NCI-H2227 (cell line): ENCODE data around the gene CXorf38.
"Not testable (repeated sequence)": the region's sequence is repeated elsewhere in the genome, so short reads cannot be mapped to it uniquely, and the experiment has no call there.

Experiments
- DNase-seq: peaks from one replicate; lab custom pipeline; 2025; ENCODE audit not compliant: unreplicated experiment; lab: John Stamatoyannopoulos, UW

CXorf38 gene

DNA sequence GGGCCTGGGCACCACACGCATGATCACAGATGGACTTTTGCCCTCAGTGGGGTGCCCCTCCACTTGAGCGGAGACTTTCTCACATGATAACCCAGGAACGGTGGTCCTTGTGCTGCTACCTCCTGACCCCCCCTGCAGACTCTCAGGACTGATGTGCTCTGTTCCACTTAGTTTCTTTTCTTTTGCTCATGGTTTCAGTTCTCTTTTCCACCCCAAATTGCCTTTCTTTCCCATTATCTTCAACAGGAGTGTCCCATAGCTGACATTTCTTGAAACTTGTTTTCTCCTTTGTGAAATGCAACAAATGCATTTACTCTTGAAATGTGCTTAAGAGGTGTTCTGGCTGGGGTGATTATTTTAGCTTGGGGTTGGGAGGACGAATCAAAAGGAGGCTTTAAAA, 15.2 kb downstream of the CXorf38 start:
- no peak for DNase-seq

DNA sequence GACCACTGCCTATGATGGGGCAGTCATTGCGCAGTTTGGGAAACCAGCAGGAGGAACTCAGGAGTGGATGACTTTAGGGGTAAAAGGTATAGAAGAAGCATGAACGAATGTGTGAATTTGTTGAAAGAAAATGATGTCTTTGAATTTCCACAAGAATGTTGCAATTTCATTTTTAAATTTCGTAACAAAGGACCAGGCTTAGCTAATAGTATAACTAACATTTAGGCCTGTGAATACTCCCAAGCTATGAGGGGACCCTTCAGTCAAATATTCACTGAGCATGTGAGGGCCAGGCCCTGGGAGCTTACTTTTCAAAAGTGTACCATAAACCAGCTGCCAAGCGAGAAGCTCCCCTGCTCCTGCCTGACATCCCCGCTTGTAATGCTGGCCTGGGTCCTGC, 18.9 kb downstream of the CXorf38 start:
- no peak for DNase-seq

DNA sequence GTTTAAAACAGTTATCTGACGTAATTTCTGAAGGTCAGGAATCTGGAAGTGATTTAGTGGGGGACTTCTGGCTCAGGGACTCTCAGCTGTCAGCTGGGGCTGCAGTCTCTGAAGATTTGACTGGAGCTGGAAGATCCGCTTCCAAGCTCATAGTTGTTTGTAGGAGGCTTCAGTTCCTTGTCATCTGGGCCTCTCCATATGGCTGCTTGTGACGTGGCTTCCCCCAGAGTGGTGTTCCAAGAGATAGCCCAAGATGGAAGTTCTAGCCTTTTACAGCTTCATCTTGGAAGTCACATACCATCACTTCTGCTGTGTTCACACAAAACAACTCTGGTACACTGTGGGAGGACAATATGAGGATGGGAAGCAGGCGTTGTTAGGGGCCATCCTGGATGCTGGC, 22.1 kb downstream of the CXorf38 start:
- DNase-seq: no peak

DNA sequence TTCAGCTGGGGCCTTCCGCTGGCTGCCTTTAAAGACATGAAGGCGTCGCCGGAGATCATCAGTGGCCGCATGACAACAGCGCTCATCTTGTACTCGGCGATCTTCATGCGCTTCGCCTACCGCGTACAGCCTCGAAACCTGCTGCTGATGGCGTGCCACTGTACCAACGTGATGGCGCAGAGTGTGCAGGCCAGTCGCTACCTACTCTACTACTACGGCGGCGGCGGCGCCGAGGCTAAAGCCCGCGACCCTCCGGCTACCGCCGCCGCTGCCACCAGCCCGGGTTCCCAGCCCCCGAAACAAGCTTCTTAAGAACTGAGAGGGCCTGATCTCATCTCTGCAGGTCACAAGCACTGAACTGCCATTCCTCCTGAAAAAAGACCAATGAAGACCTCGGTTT, 23.7 kb downstream of the CXorf38 start:
- DNase-seq: no peak

DNA sequence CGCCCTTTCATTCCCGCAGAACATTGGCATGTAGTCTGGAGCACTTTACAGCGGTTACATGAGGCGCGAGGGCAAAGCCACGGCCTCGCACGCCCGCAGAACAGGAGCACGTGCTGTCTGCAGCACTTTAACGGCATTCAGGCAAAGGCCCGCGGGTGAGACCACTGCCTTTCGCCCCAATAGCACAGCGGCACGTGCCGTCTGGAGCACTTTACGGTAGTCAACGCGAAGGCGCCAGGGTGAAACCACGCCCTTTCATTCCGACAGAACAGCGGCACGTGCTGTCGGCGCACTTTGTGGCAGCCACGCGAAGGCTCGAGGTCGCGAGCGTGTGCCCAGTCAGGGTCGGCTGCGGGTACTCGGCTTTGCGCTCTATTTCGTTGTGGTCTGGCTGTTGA, 24.2 kb downstream of the CXorf38 start, which contains the start of gene MPC1L:
MPC1L (plus strand) TSS at position 290 of the 398 bp plus-strand sequence. CDS start 138 bp downstream, outside the sequence.
- no peak for DNase-seq

DNA sequence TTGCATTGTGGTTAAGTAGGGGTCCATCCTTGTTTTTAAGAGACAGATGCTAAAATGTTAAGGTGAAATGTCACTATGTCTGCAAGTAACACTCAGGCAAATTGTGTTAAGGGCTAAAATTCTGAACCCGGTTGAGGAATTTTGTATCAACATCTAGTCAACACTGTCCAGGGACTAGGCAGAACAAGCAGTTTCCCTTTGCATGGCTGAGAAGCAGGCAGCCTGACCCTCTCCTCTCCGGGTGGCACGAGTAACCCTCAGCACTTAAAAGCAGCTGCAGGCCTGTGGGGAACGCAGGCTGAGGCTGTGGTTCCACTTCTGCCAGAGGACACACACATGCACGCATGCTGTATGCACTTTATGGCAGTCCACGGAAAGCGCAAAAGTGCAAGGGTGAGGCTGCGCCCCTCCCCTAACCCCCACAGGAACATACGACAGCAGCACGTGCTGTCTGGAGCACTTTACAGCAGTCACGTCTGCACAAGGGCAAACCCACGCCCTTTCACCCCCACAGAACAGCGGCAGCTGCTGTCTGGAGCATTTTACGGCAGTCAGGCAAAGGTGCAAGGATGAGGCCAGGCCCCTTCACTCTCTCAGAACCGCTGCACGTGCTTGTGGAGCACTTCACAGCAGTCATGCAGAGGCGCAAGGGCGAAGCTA, 24.8 kb downstream of the CXorf38 start:
- no peak for DNase-seq

DNA sequence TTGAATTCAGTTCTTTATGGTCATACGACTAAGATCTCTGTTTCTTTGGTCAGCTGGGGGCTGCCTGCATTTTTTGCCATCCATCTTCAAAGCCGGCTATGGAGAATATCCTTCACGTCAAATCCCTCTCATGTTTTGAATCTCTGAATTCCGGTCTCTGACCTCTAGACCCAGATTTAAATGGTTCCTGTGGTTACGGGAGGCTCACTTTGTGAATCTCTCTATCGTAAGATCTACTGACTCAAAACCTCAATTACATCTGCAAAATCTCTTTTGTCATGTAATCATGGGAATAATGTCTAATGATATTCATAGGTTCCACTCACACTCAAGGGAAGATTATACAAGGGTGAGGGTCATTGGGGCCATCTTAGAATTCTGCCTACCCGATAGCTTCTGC, 29.8 kb downstream of the CXorf38 start:
- DNase-seq: peak; percentile 32

DNA sequence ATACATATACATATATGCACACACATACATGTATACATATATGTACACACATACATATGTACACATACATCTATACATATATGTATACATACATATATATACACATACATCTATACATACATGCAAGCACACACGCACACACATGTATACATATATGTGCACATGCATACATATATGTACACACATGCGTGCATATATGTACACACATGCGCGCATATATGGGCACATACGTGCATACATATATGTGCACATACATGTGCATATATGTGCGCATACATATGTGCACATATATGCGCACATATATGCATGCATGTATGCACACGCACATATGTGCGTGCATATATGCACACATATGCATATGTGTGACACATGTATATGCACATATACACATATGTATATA, 31.4 kb downstream of the CXorf38 start:
- DNase-seq: no peak

DNA sequence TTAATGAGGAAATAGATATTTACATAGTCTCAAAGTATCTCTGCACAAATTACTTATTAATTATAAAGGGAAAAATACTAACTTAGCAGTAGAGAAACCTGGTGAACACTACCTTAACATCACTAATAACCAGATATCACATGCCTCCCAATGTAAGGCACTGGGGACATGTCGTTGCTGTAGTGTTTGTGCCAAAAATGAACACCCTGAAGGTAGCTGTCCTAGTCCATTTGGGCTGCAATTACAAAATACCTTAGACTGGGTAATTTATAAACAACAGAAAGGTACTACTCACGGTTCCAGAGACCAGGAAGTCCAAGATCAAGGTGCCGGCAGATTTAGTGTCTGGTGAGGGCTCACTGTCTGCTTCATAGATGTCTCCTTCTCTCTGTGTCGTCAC, 34.9 kb downstream of the CXorf38 start:
- DNase-seq: no peak

DNA sequence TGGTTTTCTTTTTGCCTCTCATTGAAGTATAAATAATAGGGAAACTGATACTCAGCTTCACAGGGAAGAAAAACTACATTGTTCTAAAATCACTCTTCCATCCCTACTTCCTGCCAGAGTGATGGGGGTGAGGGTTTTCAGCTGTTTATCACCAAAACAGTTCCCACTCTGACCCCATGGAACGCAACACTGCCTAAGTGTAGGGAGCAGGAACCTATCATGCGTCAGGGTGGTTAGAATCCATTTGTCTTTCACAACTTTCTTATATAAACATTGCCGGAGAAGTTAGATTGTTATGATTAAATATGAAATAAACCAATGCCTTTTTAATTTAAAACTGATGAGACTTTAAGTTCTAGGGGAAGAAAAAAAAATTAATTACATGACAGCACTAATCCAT, 40.0 kb downstream of the CXorf38 start:
- DNase-seq: no peak

DNA sequence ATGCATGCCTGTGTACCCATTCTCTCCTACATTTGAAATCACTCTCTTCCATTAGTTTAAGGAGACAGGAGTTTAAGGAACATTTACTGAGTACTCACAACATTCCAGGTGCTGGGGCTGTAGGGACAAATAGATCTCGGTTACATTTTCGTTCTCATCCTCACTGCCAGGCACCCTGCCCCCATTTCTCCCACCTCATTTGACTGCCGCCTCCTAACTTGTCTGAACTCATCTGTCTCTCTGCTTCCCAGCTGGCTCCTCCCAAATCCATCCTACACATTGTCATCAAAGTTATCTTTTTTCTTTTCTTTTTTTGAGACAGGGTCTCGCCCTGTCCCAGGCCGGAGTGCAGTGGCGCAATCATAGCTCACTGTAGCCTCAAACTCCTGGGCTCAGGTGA, 43.9 kb downstream of the CXorf38 start:
- no peak for DNase-seq

DNA sequence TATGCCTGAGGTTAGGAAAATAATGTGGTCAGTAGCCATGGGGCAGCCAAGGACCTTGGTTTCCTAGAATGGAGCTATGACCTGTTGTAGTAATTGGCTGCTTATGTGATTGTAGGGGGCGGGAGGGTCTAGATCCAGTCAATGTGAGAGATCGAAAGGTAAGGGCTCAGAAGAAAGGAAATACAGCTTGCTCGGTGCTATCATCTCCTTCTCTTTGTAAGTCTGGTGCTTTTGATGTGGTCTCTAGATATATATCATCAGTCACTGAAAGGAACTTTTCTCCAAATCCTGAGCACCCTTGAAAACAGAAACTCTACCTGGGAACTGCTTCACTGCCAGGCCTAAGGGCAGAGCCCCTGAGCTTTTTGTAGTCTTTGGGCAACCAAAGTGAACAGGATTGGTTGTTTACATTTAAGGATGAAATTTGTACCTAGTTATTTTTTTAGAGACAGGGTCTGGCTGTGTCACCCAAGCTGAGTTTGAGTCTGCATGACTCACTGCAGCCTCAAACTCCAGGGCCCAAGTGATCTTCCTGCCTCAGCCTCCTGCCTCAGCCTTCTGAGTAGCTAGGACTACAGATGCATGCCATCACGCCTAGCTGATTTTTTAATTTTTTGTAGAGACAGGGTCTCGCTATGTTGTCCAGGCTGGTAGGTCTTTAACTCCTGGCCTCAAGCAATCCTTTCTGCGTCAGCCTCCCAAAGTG, 57.6 kb downstream of the CXorf38 start:
- DNase-seq: not testable (repeated sequence)

DNA sequence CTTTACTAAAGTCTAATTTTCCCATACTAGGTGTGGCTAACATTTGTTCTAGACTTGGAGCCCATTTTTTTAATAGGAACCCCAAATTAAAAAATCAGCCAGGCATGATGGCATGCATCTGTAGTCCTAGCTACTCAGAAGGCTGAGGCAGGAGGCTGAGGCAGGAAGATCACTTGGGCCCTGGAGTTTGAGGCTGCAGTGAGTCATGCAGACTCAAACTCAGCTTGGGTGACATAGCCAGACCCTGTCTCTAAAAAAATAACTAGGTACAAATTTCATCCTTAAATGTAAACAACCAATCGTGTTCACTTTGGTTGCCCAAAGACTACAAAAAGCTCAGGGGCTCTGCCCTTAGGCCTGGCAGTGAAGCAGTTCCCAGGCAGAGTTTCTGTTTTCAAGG, 59.7 kb downstream of the CXorf38 start:
- not testable (repeated sequence) for DNase-seq

DNA sequence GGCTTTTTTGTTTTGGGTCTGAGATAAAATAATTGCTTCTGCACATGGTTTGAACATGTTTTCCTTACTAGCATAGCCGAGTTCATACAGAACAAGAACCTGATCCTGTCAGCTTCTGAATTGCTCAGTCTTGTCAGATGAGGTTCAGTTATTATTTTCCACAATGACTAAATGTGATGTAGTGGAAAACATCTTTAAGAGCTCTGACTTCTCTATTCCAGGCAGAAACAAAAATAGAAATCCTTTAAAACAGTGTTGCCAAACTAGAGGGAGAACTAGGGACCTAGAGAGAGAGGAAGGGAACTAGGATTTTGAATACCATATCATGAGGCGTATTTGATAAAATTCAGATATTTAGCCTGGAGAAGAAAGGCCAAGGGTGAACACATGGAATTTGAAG, 64.5 kb downstream of the CXorf38 start:
- DNase-seq: no peak

DNA sequence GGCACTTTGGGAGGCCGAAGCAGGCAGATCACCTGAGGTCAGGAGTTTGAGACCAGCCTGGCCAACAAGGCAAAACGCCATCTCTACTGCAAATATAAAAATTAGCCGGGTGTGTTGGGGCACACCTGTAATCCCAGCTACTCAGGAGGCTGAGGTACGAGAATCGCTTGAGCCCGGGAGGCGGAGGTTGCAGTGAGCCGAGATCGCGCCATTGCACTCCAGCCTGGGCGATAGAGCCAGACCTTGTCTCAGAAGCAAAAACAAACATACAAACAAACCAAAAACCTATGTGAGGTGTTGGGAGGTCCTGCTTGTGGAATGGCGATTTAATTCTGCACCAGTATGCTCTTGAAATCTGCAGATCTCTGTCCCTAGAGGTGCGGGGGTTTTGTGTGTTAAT, 65.2 kb downstream of the CXorf38 start:
- not testable (repeated sequence) for DNase-seq

DNA sequence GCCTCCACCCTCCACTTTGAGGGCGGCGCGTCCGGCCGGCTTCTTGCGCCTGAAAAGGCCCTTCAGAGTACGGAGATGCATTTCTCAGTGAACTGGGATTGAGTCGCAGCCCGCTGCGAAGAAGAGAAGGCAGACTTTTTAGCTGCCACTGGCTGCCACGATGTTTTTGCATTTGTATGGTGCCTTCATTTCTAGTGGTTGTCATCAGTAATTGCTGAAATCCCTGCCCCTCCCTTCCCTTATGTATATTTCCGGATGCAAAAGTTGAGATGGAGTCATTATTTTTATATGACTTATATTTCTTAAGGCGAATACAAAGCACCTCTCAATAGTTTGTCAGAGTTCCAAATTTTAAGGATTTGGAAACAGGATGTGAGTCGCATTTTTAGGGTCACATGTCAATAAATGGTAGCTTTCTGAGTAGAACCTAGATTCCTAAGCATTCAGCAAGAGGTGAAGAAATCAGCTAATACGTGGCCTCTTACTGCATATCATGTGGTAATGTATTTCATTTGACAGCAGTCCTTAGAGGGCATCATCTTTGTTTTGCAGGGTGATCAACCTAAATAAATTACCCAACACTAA, 65.9 kb downstream of the CXorf38 start:
- peak; percentile 43 for DNase-seq

DNA sequence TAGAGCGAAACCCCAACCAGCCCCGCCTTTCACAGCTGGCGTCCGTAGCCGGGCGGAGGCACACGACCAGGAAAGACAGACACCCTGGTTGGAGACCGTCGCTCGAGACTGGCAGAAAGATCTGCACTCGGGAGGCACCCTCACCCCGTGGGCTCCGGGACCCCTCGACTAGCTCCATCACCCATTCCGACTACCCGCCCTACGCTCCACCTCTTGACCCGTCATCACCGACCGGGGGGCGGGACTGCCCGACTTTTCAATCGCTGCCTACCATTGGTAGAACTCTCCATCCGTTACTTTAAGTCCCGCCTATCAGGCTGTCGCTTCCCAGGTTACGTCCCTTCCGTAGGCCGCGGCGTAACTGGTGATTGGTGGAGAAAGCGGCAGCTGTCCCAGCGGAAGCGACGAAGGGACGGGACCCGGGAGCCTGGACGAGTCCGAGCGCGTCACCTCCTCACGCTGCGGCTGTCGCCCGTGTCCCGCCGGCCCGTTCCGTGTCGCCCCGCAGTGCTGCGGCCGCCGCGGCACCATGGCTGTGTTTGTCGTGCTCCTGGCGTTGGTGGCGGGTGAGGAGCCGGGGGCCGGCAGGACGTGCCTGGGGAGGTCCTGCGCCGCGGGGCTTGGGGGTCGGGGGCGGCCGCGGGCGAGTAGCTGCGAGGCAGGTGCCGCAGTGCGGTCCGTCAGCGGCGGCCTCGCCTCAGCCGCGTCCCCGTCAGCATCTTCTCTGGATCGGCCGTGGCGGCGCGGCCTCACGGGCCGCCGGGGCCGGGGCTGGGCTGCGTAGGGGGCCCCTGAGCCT, 66.6 kb downstream of the CXorf38 start, which contains the start of gene ATP6AP2:
ATP6AP2 (plus strand) TSS at position 434 of the 799 bp plus-strand sequence; CDS start at position 530, 96 bp downstream.
- DNase-seq: peak; percentile 99

DNA sequence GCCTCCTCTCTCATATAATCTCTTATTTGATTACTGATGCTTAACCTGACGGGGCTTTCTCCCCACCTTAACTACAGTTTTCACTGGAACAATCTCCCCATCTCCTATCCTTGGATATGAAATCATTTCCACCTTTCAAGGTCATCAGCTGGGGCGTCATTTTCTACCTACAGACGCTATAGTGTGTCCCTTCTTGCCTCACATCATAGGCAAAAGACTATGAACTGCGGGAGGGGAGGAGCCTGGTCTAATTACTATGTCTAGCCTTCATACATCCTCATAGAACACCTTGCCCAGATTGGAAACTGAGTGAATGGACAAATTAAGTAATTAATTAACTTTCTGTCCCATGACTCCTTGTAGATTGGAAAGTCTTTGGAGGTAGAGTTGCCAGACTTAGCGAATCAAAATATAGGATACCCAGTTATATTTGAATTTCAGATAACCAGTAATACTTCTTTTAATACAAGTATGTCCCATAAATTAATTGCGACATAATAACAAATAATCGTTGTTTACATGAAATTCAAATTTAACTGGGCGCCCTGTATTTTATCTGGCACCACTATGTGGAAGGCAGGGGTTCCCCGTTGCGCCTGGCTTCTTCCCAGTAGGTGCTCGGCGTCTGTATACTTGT, 67.3 kb downstream of the CXorf38 start:
- peak; percentile 32 for DNase-seq

DNA sequence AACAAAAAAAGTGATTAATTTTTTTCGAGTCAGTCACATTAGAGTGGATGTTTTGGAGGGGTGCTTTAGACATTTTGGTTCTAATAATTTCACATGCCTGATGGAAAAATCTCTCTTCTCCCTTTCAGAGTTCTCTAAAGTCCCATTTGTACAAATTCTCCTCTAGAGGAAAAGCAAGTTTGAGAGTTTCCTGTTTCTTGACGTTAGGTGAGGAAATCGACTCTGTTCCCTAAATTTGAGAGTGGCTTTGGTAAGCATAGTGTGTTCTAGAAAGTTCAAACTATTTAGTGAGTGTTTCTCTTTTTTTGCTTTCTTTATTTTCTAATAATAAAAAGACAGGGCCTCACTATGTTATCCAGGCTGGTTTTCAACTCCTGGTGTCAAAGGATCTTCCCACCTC, 68.2 kb downstream of the CXorf38 start:
- no peak for DNase-seq

DNA sequence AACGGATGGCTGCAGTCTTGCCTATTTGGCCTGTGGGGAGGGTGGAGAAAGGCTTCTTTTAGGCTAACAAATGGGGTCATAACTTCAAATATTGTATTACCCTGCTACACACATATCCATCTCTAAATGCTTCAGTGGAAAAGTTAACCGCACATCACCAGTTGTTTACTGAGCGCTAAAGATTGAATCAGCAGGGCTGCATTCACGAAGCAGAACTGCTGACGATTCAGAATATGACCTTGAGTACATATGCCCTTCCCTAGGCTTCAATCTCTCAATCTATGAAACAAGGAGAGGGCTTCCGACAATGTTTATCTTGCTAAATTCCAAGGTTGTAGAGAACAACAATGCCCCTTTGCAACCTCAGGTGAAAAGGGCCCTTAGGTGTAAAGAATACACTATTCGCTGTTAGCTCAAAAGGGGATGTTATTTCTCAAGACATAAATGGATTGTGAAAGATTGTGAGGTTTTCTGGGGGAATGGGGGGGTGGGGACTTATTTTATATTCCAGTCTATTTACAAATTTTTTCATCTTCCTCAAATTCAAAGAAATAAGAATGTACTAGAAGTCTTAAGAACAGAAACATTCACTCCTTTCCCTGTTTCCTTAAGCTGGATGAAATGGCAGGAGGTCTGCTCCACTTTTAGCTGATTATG, 69.2 kb downstream of the CXorf38 start:
- DNase-seq: no peak
